Activated CD8-positive, alpha-beta memory T cell treated with anti-CD3 and anti-CD28 coated beads, Interleukin-2, amount 10 ng/mL, durations not matched to agents 7 days and 5 days (primary cell): ENCODE results near the gene MYOD1. TPM values are rescaled to one million over a fixed set of nuclear protein-coding genes. Genes with fewer than 3 reads are reported as not detected.

Experiments
- ATAC-seq: fragments of 150-1000 bp; cut with Tn5 transposase; one replicate; pipeline ENCODE4 v1.10.0; 2021; ENCODE audit warnings: moderate library complexity
- CTCF ChIA-PET: fragments of 350-600 bp; sonication (Branson Sonifier 250); formaldehyde crosslinking; loops from one replicate; lab custom pipeline; 2021; ENCODE audit warnings: antibody characterized with exemption; lab: Charles Lee
- DNase-seq: peaks from one replicate; pipeline ENCODE4 v3.0.0-alpha.2; 2020
- H3K27ac Mint-ChIP-seq: one replicate; pipeline ENCODE4 v1.8.0; 2021; ENCODE audit warnings: mild to moderate bottlenecking, mixed read lengths
- H3K27me3 Mint-ChIP-seq: one replicate; pipeline ENCODE4 v1.8.0; 2021; ENCODE audit warnings: mixed read lengths
- H3K36me3 Mint-ChIP-seq: one replicate; pipeline ENCODE4 v1.8.0; 2021; ENCODE audit warnings: mild to moderate bottlenecking, mixed read lengths
- H3K4me1 Mint-ChIP-seq: one replicate; pipeline ENCODE4 v1.8.0; 2021; ENCODE audit warnings: mixed read lengths
- H3K4me3 Mint-ChIP-seq: one replicate; pipeline ENCODE4 v1.8.0; 2021; ENCODE audit warnings: mild to moderate bottlenecking, moderate library complexity, mixed read lengths
- H3K9me3 Mint-ChIP-seq: one replicate; pipeline ENCODE4 v1.8.0; 2022; ENCODE audit warnings: low read depth, mixed read lengths
- total RNA-seq, 2 experiments: library from RNA; stranded (reverse); gene quantifications; one replicate each; pipeline ENCODE4 v1.2.3, GENCODE V29; 2021

Gene MYOD1
- not detected for total RNA-seq

DNA sequence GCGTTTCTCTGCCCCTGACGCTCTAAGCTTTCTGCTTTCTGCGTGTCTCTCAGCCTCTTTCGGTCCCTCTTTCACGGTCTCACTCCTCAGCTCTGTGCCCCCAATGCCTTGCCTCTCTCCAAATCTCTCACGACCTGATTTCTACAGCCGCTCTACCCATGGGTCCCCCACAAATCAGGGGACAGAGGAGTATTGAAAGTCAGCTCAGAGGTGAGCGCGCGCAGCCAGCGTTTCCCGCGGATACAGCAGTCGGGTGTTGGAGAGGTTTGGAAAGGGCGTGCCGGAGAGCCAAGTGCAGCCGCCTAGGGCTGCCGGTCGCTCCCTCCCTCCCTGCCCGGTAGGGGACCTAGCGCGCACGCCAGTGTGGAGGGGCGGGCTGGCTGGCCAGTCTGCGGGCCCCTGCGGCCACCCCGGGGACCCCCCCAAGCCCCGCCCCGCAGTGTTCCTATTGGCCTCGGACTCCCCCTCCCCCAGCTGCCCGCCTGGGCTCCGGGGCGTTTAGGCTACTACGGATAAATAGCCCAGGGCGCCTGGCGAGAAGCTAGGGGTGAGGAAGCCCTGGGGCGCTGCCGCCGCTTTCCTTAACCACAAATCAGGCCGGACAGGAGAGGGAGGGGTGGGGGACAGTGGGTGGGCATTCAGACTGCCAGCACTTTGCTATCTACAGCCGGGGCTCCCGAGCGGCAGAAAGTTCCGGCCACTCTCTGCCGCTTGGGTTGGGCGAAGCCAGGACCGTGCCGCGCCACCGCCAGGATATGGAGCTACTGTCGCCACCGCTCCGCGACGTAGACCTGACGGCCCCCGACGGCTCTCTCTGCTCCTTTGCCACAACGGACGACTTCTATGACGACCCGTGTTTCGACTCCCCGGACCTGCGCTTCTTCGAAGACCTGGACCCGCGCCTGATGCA lies at the start of gene MYOD1:
Gene MYOD1 (plus strand): TSS at position 544 of the 910 bp plus-strand sequence. CDS start 212 bp downstream, at position 756.
- Mint-ChIP-seq H3K27me3 (peaks cover 47% of the 10 kb centered on the region), H3K27ac (no peak within 1 kb of the TSS), H3K36me3 (no peaks in the 10 kb centered on the region), H3K4me1 (no peaks in the 10 kb centered on the region), H3K4me3 (no peak within 1 kb of the TSS), H3K9me3 (no peaks in the 10 kb centered on the region)
- DNase-seq (no peak), ATAC-seq (no peak)
- CTCF ChIA-PET = interaction anchor here (0.8 kb wide), 1 partner anchor 12 kb away, joined by 3 read pairs; no protein-coding TSS in a partner anchor

DNA sequence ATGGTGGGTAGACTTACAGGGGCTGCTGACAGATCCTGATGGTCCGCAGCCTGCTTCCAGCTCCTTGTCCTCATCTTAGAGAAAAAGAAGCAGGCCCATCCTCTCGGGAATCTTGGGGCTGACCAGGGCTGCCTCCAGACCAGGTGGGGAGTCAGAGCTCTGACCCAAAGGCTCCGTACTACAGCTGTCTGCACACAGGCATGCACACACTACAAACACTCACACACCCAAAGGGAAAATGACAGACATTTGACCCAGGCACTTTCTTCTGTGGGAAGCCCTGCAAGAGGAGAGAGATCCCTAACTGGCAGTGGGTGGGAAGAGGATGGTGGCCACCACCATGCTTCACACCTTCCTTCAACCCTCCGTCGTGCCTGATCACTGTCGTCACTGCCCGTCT lies 46.9 kb upstream of the MYOD1 start:
- Mint-ChIP-seq H3K27ac (no peak overlapping the region), H3K4me3 (no peak overlapping the region), H3K27me3 (peaks cover 29% of the 10 kb centered on the region), H3K9me3 (peaks cover 6% of the 10 kb centered on the region), H3K4me1 (no peaks in the 10 kb centered on the region), H3K36me3 (no peaks in the 10 kb centered on the region)
- DNase-seq (no peak), ATAC-seq (no peak)
- CTCF ChIA-PET = no interaction called here

GRCh38 chr11:17673951-17674350 lies 45.4 kb upstream of the MYOD1 start:
- no peaks in the 10 kb centered on the region for H3K36me3 Mint-ChIP-seq
- no peak overlapping the region for H3K27ac Mint-ChIP-seq
- ATAC-seq (no peak), DNase-seq (no peak)
- peaks cover 27% of the 10 kb centered on the region for H3K27me3 Mint-ChIP-seq
- H3K9me3 Mint-ChIP-seq = peaks cover 6% of the 10 kb centered on the region
- H3K4me1 Mint-ChIP-seq = no peaks in the 10 kb centered on the region
- CTCF ChIA-PET = no interaction called here
- H3K4me3 Mint-ChIP-seq = no peak overlapping the region

- Mint-ChIP-seq H3K36me3 (no peaks in the 10 kb centered on the region), H3K27me3 (peaks cover 32% of the 10 kb centered on the region), H3K27ac (no peak overlapping the region), H3K4me3 (no peak overlapping the region), H3K9me3 (no peaks in the 10 kb centered on the region), H3K4me1 (no peaks in the 10 kb centered on the region)
- CTCF ChIA-PET = no interaction called here
- no peak for ATAC-seq
- DNase-seq = no peak
Observed at GRCh38 chr11:17682848-17683247, 36.5 kb upstream of the MYOD1 start.

DNA sequence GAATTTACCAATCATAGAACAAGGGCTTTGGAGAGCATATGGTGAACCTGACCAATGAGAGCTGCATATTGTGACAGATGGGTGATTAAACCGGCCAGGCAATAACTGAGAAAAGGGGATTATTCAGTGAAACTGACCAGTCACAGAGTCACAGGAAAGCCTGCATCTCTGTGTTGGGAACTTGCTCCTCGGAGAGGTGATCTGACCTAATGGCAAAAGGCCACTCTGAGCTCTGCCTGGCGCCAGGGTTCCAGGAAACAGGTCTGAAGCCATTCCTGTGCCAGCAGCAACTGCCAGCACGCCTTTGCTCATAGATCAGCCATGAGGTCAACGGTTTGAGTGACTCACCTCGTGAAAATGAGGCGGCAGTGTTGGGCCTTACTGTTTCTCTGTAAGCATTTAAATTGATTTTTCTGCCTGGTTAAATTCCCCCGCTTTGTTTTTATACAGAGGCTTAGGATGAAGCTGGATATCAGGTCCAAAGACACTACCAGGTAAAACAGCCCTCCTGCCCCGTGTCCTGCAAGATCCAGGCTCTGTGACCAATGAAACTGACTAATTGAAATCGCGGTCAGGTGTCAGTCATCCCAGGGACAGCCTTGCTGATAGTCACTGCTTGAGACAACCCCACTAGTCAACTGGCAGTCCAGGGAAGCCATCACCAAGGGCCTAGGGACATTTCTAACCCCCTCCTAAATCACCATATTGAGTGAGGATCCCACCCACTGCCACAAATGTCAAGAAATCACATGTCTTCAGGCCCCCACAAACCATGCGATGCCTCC lies 35.8 kb upstream of the MYOD1 start:
- peaks cover 32% of the 10 kb centered on the region for H3K27me3 Mint-ChIP-seq
- no peak overlapping the region for H3K4me3 Mint-ChIP-seq
- ATAC-seq = no peak
- no peaks in the 10 kb centered on the region for H3K36me3 Mint-ChIP-seq
- CTCF ChIA-PET = no interaction called here
- no peaks in the 10 kb centered on the region for H3K4me1 Mint-ChIP-seq
- DNase-seq = no peak
- no peak overlapping the region for H3K27ac Mint-ChIP-seq
- no peaks in the 10 kb centered on the region for H3K9me3 Mint-ChIP-seq

DNA sequence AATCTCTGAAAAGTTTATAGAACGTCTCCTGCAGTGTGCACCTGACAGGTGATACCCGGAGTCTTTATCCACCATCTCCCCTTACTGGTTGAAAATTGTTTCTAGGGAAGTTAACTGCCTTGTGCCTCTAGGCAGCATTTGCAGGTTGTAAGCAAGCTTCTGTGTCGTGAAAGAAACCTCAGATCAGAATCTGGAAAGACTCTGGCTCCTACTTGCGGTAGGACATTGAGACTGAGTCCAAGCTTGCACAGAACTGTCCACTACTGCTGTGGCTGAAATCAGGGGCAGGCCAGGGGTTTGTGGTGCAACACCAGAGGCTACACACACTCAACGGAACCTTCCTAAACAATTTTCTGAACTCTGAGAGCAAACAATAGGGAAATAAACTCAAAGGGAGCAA lies 34.8 kb upstream of the MYOD1 start:
- no peak for ATAC-seq
- CTCF ChIA-PET = no interaction called here

GRCh38 chr11:17686231-17686980 lies 33.0 kb upstream of the MYOD1 start:
- CTCF ChIA-PET = no interaction called here
- no peaks in the 10 kb centered on the region for H3K9me3 Mint-ChIP-seq

More for the DNA sequence above, 34.8 kb upstream of the MYOD1 start:
- Mint-ChIP-seq H3K9me3 (no peaks in the 10 kb centered on the region), H3K4me1 (no peaks in the 10 kb centered on the region), H3K27me3 (peaks cover 32% of the 10 kb centered on the region), H3K27ac (no peak overlapping the region), H3K36me3 (no peaks in the 10 kb centered on the region), H3K4me3 (no peak overlapping the region)
- no peak for DNase-seq

DNA sequence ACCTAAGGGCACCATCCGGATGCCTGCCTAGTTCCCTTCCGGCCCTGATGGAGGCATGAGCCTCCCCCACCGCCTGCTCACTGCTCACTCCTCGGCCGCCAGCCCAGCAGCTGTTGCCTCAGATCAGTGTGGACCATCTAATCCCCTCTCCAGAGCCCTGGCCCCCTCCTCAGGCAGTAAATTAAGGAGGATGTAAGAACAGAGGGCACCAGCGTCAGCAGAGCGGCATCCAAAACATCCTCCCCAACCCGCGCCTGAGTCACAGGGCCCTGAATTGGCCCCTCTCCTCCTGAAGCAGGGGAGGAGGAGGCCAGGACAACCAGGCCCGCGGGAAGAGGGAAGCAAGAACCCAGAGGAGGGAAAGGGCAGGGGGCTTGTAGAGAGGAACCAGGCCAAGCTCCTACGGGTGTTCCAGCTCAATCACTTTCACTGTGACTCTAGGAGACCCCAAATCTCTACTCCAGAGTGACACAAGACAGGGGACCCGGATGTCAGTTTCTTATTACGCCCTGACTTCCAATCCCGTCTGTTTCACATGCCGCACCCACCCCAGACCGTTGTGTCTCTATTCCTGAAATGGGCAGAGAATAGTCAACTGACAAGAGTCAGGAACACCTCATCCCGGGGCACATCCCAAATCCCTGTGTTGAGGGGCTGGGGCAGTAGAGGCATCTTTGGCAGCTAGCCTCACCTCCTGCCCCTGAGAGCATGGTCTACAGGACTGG lies 31.3 kb upstream of the MYOD1 start:
- Mint-ChIP-seq H3K4me3 (no peak overlapping the region), H3K9me3 (no peaks in the 10 kb centered on the region), H3K36me3 (no peaks in the 10 kb centered on the region), H3K4me1 (no peaks in the 10 kb centered on the region), H3K27ac (no peak overlapping the region), H3K27me3 (peaks cover 40% of the 10 kb centered on the region)
- CTCF ChIA-PET = no interaction called here
- ATAC-seq (no peak), DNase-seq (no peak)

More at GRCh38 chr11:17686231-17686980, 33.0 kb upstream of the MYOD1 start:
- H3K36me3 Mint-ChIP-seq = no peaks in the 10 kb centered on the region
- no peak for ATAC-seq
- peaks cover 30% of the 10 kb centered on the region for H3K27me3 Mint-ChIP-seq
- H3K4me1 Mint-ChIP-seq = no peaks in the 10 kb centered on the region
- no peak overlapping the region for H3K27ac Mint-ChIP-seq
- DNase-seq = no peak
- no peak overlapping the region for H3K4me3 Mint-ChIP-seq

- no peaks in the 10 kb centered on the region for H3K9me3 Mint-ChIP-seq
- DNase-seq (no peak), ATAC-seq (no peak)
- H3K4me3 Mint-ChIP-seq = no peak overlapping the region
- H3K27ac Mint-ChIP-seq = no peak overlapping the region
- CTCF ChIA-PET = no interaction called here
- H3K36me3 Mint-ChIP-seq = no peaks in the 10 kb centered on the region
- peaks cover 53% of the 10 kb centered on the region for H3K27me3 Mint-ChIP-seq
- no peaks in the 10 kb centered on the region for H3K4me1 Mint-ChIP-seq
Observed at GRCh38 chr11:17691550-17691949, 27.8 kb upstream of the MYOD1 start.

GRCh38 chr11:17691976-17692375 lies 27.4 kb upstream of the MYOD1 start:
- ATAC-seq (no peak), DNase-seq (no peak)
- H3K4me3 Mint-ChIP-seq = no peak overlapping the region
- H3K27ac Mint-ChIP-seq = no peak overlapping the region
- H3K27me3 Mint-ChIP-seq = peaks cover 53% of the 10 kb centered on the region
- H3K4me1 Mint-ChIP-seq = no peaks in the 10 kb centered on the region
- H3K36me3 Mint-ChIP-seq = no peaks in the 10 kb centered on the region
- no peaks in the 10 kb centered on the region for H3K9me3 Mint-ChIP-seq
- CTCF ChIA-PET = no interaction called here

DNA sequence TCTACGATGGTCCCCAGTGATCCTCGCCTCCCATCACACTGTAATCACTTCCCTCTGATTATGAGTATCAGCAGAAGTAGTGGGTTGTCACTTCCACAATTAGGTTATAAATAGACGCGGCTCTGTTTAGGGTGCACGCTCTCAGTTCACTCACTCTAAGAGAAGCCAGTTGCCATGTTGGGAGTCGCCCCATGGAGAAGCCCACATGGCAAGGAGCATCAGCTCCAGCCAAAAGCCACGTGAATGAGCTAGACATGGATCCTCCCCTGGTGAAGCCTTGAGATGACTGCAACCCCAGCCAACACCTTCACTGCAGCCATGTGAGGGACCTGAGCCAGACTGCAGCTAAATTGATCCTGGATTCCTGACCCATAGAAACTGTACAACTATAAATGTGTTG lies 26.4 kb upstream of the MYOD1 start:
- DNase-seq (no peak), ATAC-seq (no peak)
- Mint-ChIP-seq H3K36me3 (no peaks in the 10 kb centered on the region), H3K9me3 (no peaks in the 10 kb centered on the region), H3K4me3 (no peak overlapping the region), H3K4me1 (no peaks in the 10 kb centered on the region), H3K27me3 (peaks cover 61% of the 10 kb centered on the region), H3K27ac (no peak overlapping the region)
- CTCF ChIA-PET = no interaction called here

GRCh38 chr11:17693531-17693930 lies 25.8 kb upstream of the MYOD1 start:
- CTCF ChIA-PET = no interaction called here
- Mint-ChIP-seq H3K4me3 (no peak overlapping the region), H3K4me1 (no peaks in the 10 kb centered on the region), H3K27me3 (peaks cover 67% of the 10 kb centered on the region), H3K36me3 (no peaks in the 10 kb centered on the region), H3K27ac (no peak overlapping the region), H3K9me3 (no peaks in the 10 kb centered on the region)
- DNase-seq (no peak), ATAC-seq (no peak)
